ENCODE measurements around the gene RARA. TPM values are rescaled to one million over a fixed set of nuclear protein-coding genes. Genes with fewer than 3 reads are reported as not detected.

RARA gene
- total RNA-seq, 2 donors from 2014 or later = 22.7 to 27.6 TPM

DNA sequence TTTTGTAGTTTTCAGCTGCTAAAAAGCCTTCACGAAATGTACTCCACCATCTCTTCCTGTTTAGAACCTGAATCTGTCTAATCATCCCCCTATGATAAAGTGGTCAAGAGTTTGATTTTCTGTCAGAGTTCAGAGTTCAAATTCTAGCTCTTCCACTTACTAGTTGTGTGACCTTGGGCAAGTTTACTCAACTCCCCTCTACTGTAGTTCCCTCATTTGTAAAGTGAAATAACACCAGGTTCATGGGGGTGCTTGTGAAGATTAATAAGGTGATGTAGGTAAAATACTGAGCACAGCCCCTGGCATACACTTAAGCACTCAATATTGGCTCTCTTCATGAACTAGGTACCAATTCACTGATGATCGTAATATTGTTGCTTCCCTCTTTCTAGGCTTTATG lies 22.5 kb upstream of the RARA start:
- Mint-ChIP-seq H3K27ac (no peak overlapping the region), H3K9me3 (no peaks in the 10 kb centered on the region), H3K36me3 (ENCODE audit: low read depth) (peaks cover 30% of the 10 kb centered on the region), H3K27me3 (ENCODE audit: insufficient read depth) (no peaks in the 10 kb centered on the region), H3K4me3 (no peak overlapping the region), H3K4me1 (peaks cover 1% of the 10 kb centered on the region)
- 88 to 100% methylated on average over 1 to 2 of the region's 2 CpGs for WGBS, 2 experiments (ENCODE audit: insufficient coverage in 1 of 2, insufficient read length in 1 of 2)
- Histone ChIP-seq H3K9ac (ENCODE audit: extremely low read depth, low read length, poor library complexity, severe bottlenecking) (no peak overlapping the region), H3K4me3 (ENCODE audit: low read length) (no peak overlapping the region), H3K9me3 (ENCODE audit: control insufficient read depth, low read length) (no peaks in the 10 kb centered on the region), H3K4me1 (ENCODE audit: control insufficient read depth, insufficient read depth, low read length) (no peaks in the 10 kb centered on the region), H3K27ac (ENCODE audit: low read depth, low read length) (no peak overlapping the region), H3K36me3 (ENCODE audit: control insufficient read depth, insufficient read depth, low read length) (peaks cover 20% of the 10 kb centered on the region), H3K27me3 (ENCODE audit: control insufficient read depth, insufficient read depth, low read length, poor library complexity, severe bottlenecking) (no peaks in the 10 kb centered on the region)
- TF ChIP-seq, protein P1, sequence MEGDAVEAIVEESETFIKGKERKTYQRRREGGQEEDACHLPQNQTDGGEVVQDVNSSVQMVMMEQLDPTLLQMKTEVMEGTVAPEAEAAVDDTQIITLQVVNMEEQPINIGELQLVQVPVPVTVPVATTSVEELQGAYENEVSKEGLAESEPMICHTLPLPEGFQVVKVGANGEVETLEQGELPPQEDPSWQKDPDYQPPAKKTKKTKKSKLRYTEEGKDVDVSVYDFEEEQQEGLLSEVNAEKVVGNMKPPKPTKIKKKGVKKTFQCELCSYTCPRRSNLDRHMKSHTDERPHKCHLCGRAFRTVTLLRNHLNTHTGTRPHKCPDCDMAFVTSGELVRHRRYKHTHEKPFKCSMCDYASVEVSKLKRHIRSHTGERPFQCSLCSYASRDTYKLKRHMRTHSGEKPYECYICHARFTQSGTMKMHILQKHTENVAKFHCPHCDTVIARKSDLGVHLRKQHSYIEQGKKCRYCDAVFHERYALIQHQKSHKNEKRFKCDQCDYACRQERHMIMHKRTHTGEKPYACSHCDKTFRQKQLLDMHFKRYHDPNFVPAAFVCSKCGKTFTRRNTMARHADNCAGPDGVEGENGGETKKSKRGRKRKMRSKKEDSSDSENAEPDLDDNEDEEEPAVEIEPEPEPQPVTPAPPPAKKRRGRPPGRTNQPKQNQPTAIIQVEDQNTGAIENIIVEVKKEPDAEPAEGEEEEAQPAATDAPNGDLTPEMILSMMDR (conservative IDR thresholded peaks at IDR 0.05) = no peak
- DNase-seq = no peak

DNA sequence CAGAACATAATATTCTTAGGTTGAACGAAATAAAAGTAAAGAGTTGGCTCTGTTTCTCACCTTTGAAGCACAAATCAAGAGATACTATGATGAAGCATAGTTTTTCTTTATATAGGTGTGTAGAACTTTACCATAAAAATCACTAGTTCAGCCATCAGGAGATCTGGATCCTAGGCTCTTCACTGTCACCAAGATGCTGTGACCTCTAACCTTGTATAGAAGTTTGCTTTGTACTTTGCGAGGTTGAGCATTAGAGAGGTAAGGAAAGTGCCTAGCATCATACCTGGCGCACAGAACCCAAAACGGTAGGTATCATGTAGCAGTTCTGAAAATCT lies 21.9 kb upstream of the RARA start:
- Mint-ChIP-seq H3K27me3 (ENCODE audit: insufficient read depth) (no peaks in the 10 kb centered on the region), H3K36me3 (ENCODE audit: low read depth) (peaks cover 31% of the 10 kb centered on the region), H3K9me3 (no peaks in the 10 kb centered on the region), H3K4me1 (peaks cover 1% of the 10 kb centered on the region), H3K27ac (no peak overlapping the region), H3K4me3 (no peak overlapping the region)
- Histone ChIP-seq H3K36me3 (ENCODE audit: control insufficient read depth, insufficient read depth, low read length) (peaks cover 26% of the 10 kb centered on the region), H3K27me3 (ENCODE audit: control insufficient read depth, insufficient read depth, low read length, poor library complexity, severe bottlenecking) (no peaks in the 10 kb centered on the region), H3K27ac (ENCODE audit: low read depth, low read length) (no peak overlapping the region), H3K9ac (ENCODE audit: extremely low read depth, low read length, poor library complexity, severe bottlenecking) (no peak overlapping the region), H3K4me3 (ENCODE audit: low read length) (no peak overlapping the region), H3K4me1 (ENCODE audit: control insufficient read depth, insufficient read depth, low read length) (no peaks in the 10 kb centered on the region), H3K9me3 (ENCODE audit: control insufficient read depth, low read length) (no peaks in the 10 kb centered on the region)
- TF ChIP-seq, protein P1 (conservative IDR thresholded peaks at IDR 0.05) = no peak
- no peak for DNase-seq
- WGBS, 2 experiments (ENCODE audit: insufficient coverage in 1 of 2, insufficient read length in 1 of 2) = 51 to 52% methylated on average over 4 of the region's 4 CpGs

DNA sequence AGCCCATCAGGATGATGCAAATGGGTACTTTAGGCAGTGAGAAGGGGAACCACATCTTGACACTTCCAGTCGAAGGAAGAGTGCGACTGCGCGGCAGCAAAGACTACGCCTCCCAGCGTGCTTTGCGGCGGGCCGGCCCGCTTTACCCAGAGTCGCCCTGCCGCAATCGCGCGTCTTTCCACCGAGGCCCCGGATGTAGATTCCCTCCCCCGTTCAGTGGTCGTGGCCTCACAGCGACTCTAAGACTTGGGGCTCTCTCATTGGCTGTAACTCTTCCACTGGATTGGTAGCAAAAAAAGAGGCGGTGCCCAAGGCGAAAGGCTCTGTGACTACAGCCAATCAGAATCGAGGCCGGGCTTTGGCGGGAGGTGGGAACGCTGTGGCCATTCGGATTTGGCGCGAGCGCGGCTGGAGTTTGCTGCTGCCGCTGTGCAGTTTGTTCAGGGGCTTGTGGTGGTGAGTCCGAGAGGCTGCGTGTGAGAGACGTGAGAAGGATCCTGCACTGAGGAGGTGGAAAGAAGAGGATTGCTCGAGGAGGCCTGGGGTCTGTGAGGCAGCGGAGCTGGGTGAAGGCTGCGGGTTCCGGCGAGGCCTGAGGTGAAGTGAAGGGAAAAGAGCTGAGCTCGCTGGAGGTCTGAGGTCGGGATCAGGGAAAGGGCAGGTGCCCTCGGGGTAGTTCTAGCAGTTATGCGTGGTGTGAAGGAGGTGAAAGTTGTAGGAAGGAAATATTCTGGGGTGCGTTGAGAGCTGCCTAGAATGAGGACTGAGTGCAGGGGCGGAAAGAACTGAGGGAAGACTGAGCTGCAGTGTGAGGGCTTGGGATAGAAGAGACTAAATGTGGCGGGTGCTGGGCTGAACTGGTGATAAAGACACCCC lies 21.2 kb upstream of the RARA start, which contains the start of gene CDC6:
Gene CDC6, plus strand, starts transcription at position 386 of the 876 bp plus-strand sequence. CDS start 1,542 bp downstream, outside the sequence.
- Mint-ChIP-seq H3K4me1 (peaks cover 1% of the 10 kb centered on the region), H3K27me3 (ENCODE audit: insufficient read depth) (no peaks in the 10 kb centered on the region), H3K27ac (peak within 1 kb of the TSS; percentile 99), H3K9me3 (no peaks in the 10 kb centered on the region), H3K4me3 (peak within 1 kb of the TSS; percentile 98), H3K36me3 (ENCODE audit: low read depth) (peaks cover 27% of the 10 kb centered on the region)
- peak; percentile 100 for DNase-seq
- TF ChIP-seq, protein P1 (conservative IDR thresholded peaks at IDR 0.05) = no peak
- Histone ChIP-seq H3K4me1 (ENCODE audit: control insufficient read depth, insufficient read depth, low read length) (no peaks in the 10 kb centered on the region), H3K36me3 (ENCODE audit: control insufficient read depth, insufficient read depth, low read length) (peaks cover 27% of the 10 kb centered on the region), H3K27ac (ENCODE audit: low read depth, low read length) (peak within 1 kb of the TSS; percentile 82), H3K9ac (ENCODE audit: extremely low read depth, low read length, poor library complexity, severe bottlenecking) (peak within 1 kb of the TSS; percentile 96), H3K27me3 (ENCODE audit: control insufficient read depth, insufficient read depth, low read length, poor library complexity, severe bottlenecking) (no peaks in the 10 kb centered on the region), H3K4me3 (ENCODE audit: low read length) (peak within 1 kb of the TSS; percentile 96), H3K9me3 (ENCODE audit: control insufficient read depth, low read length) (no peaks in the 10 kb centered on the region)
- WGBS, 2 experiments (ENCODE audit: insufficient coverage in 1 of 2, insufficient read length in 1 of 2) = 0 to 1% methylated on average over 23 to 47 of the region's 47 CpGs
